GM19193 (cell line): ENCODE measurements around the gene PNPLA3.

Source experiments
- POLR2A ChIP-seq: IDR thresholded peaks from 4 replicates; pipeline ENCODE4 v1.6.1; 2011; ENCODE audit not compliant: insufficient read depth, insufficient read length; ENCODE audit errors: extremely low read depth

The PNPLA3 gene

GRCh38 chr22:43996170-43996980, 72.8 kb downstream of the PNPLA3 start:
- peak; percentile 58 for TF ChIP-seq POLR2A

- no peak for TF ChIP-seq POLR2A
These were observed 73.3 kb downstream of the PNPLA3 start for GRCh38 chr22:43996981-43997265.
